ENCODE measurements around the gene ZBTB42. TPM values are rescaled to one million over a fixed set of nuclear protein-coding genes. Genes with fewer than 3 reads are reported as not detected.

The ZBTB42 gene
- total and polyA plus RNA-seq, 2 of the 13 experiments (the other 11 are each of a cell fraction or from before 2014, with no cell fraction given): 2.8 to 4.2 TPM

- TF ChIP-seq, protein P1, sequence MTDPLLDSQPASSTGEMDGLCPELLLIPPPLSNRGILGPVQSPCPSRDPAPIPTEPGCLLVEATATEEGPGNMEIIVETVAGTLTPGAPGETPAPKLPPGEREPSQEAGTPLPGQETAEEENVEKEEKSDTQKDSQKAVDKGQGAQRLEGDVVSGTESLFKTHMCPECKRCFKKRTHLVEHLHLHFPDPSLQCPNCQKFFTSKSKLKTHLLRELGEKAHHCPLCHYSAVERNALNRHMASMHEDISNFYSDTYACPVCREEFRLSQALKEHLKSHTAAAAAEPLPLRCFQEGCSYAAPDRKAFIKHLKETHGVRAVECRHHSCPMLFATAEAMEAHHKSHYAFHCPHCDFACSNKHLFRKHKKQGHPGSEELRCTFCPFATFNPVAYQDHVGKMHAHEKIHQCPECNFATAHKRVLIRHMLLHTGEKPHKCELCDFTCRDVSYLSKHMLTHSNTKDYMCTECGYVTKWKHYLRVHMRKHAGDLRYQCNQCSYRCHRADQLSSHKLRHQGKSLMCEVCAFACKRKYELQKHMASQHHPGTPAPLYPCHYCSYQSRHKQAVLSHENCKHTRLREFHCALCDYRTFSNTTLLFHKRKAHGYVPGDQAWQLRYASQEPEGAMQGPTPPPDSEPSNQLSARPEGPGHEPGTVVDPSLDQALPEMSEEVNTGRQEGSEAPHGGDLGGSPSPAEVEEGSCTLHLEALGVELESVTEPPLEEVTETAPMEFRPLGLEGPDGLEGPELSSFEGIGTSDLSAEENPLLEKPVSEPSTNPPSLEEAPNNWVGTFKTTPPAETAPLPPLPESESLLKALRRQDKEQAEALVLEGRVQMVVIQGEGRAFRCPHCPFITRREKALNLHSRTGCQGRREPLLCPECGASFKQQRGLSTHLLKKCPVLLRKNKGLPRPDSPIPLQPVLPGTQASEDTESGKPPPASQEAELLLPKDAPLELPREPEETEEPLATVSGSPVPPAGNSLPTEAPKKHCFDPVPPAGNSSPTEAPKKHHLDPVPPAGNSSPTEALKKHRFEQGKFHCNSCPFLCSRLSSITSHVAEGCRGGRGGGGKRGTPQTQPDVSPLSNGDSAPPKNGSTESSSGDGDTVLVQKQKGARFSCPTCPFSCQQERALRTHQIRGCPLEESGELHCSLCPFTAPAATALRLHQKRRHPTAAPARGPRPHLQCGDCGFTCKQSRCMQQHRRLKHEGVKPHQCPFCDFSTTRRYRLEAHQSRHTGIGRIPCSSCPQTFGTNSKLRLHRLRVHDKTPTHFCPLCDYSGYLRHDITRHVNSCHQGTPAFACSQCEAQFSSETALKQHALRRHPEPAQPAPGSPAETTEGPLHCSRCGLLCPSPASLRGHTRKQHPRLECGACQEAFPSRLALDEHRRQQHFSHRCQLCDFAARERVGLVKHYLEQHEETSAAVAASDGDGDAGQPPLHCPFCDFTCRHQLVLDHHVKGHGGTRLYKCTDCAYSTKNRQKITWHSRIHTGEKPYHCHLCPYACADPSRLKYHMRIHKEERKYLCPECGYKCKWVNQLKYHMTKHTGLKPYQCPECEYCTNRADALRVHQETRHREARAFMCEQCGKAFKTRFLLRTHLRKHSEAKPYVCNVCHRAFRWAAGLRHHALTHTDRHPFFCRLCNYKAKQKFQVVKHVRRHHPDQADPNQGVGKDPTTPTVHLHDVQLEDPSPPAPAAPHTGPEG (CRISPR knock-in tag; IDR thresholded peaks at IDR 0.05): no peak
- TF ChIP-seq ZNF207 (IDR thresholded peaks at IDR 0.05; ENCODE audit: borderline replicate concordance): no peak
- TF ChIP-seq SP5 (CRISPR knock-in tag; IDR thresholded peaks at IDR 0.05; ENCODE audit: borderline replicate concordance, low read depth): peak; percentile 64
- no peak for TF ChIP-seq ZNF484 (CRISPR knock-in tag; IDR thresholded peaks at IDR 0.05; ENCODE audit: borderline replicate concordance, low read depth)
- TF ChIP-seq ZNF446 (CRISPR knock-in tag; IDR thresholded peaks at IDR 0.05): no peak
- peak; percentile 70; the same call in 1 of the 2 replicates for TF ChIP-seq ZBTB7A (CRISPR knock-in tag; IDR thresholded peaks at IDR 0.05)
- TF ChIP-seq SAP130 (CRISPR knock-in tag; IDR thresholded peaks at IDR 0.05; ENCODE audit: low read depth): peak; percentile 59; the same call in 1 of the 2 replicates
- no peak for TF ChIP-seq ZNF792 (CRISPR knock-in tag; IDR thresholded peaks at IDR 0.05)
- TF ChIP-seq TFAP4 (IDR thresholded peaks at IDR 0.05; ENCODE audit: borderline replicate concordance, low read depth): no peak
- TF ChIP-seq ZNF225 (CRISPR knock-in tag; IDR thresholded peaks at IDR 0.05): no peak
- TF ChIP-seq SP2 (CRISPR knock-in tag; IDR thresholded peaks at IDR 0.05): no peak
- peak; percentile 60; the same call in 1 of the 2 replicates for TF ChIP-seq KDM5A (IDR thresholded peaks at IDR 0.05; ENCODE audit: borderline replicate concordance, low read length)
- 0 out of 2 replicates have a peak, but pooled peaks have one; percentile 45 for TF ChIP-seq ZNF33B (CRISPR knock-in tag; IDR thresholded peaks at IDR 0.05)
- TF ChIP-seq ESRRA (CRISPR knock-in tag; IDR thresholded peaks at IDR 0.05; ENCODE audit: low read depth): no peak
- TF ChIP-seq TRIM22 (IDR thresholded peaks at IDR 0.05): no peak
- TF ChIP-seq ZNF121 (CRISPR knock-in tag; IDR thresholded peaks at IDR 0.05): no peak
- TF ChIP-seq ZNF772 (CRISPR knock-in tag; IDR thresholded peaks at IDR 0.05): peak; percentile 55; the same call in 1 of the 2 replicates
- TF ChIP-seq KLF6 (CRISPR knock-in tag; IDR thresholded peaks at IDR 0.05): no peak
- TF ChIP-seq SKIL (CRISPR knock-in tag; IDR thresholded peaks at IDR 0.05; ENCODE audit: borderline replicate concordance): no peak
Observed at GRCh38 chr14:104800015-104800770, 708 bp upstream of the ZBTB42 start (continued).

All from HepG2 (cell line).